ENCODE data around the gene H2AZ2.

H2AZ2 gene

GRCh38 chr7:44801890-44802289 is 46.0 kb downstream of the H2AZ2 start:
- H3K36me3 ChIP-seq (ENCODE audit: insufficient read depth, low read length): peaks cover 68% of the 10 kb centered on the region
- no peak overlapping the region for H3K9ac ChIP-seq (ENCODE audit: low read depth, low read length)
- H3K4me1 ChIP-seq (ENCODE audit: insufficient read depth, low read length): peaks cover 27% of the 10 kb centered on the region
- ATAC-seq (ENCODE audit: insufficient read depth, low read depth) (no peak), DNase-seq (no peak)
- H3K79me2 ChIP-seq (ENCODE audit: insufficient read depth, low read length): peaks cover 46% of the 10 kb centered on the region
- no peak overlapping the region for H2AFZ ChIP-seq (ENCODE audit: low read depth, low read length)
- TF ChIP-seq EZH2 (IDR thresholded peaks at IDR 0.05; ENCODE audit: borderline replicate concordance, low read depth, low read length, severe bottlenecking): no peak
- TF ChIP-seq, protein P1, sequence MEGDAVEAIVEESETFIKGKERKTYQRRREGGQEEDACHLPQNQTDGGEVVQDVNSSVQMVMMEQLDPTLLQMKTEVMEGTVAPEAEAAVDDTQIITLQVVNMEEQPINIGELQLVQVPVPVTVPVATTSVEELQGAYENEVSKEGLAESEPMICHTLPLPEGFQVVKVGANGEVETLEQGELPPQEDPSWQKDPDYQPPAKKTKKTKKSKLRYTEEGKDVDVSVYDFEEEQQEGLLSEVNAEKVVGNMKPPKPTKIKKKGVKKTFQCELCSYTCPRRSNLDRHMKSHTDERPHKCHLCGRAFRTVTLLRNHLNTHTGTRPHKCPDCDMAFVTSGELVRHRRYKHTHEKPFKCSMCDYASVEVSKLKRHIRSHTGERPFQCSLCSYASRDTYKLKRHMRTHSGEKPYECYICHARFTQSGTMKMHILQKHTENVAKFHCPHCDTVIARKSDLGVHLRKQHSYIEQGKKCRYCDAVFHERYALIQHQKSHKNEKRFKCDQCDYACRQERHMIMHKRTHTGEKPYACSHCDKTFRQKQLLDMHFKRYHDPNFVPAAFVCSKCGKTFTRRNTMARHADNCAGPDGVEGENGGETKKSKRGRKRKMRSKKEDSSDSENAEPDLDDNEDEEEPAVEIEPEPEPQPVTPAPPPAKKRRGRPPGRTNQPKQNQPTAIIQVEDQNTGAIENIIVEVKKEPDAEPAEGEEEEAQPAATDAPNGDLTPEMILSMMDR (IDR thresholded peaks at IDR 0.05; ENCODE audit: borderline replicate concordance, extremely low read depth, low read length, poor library complexity, severe bottlenecking): no peak
- no peaks in the 10 kb centered on the region for H3K9me3 ChIP-seq (ENCODE audit: insufficient read depth, low read length, severe bottlenecking)
- H3K27me3 ChIP-seq (ENCODE audit: insufficient read depth, low read length, poor library complexity): no peaks in the 10 kb centered on the region
- no peak overlapping the region for H3K4me3 ChIP-seq (ENCODE audit: low read depth in 1 of 2, low read length in 2 of 2)
- no peak overlapping the region for H3K27ac ChIP-seq (ENCODE audit: low read length)
- H3K4me2 ChIP-seq (ENCODE audit: insufficient read depth, low read length): no peak overlapping the region
- peaks cover 58% of the 10 kb centered on the region for H4K20me1 ChIP-seq (ENCODE audit: insufficient read depth, low read length)

GRCh38 chr7:44799939-44800338 is 47.9 kb downstream of the H2AZ2 start:
- no peaks in the 10 kb centered on the region for H3K27me3 ChIP-seq (ENCODE audit: insufficient read depth, low read length, poor library complexity)
- no peak overlapping the region for H3K4me3 ChIP-seq (ENCODE audit: low read depth in 1 of 2, low read length in 2 of 2)
- H3K4me2 ChIP-seq (ENCODE audit: insufficient read depth, low read length): peak overlapping the region; percentile 84; the same call in 1 of the 2 replicates
- no peak overlapping the region for H2AFZ ChIP-seq (ENCODE audit: low read depth, low read length)
- peaks cover 70% of the 10 kb centered on the region for H3K36me3 ChIP-seq (ENCODE audit: insufficient read depth, low read length)
- H4K20me1 ChIP-seq (ENCODE audit: insufficient read depth, low read length): peaks cover 55% of the 10 kb centered on the region
- no peak overlapping the region for H3K27ac ChIP-seq (ENCODE audit: low read length)
- H3K9ac ChIP-seq (ENCODE audit: low read depth, low read length): no peak overlapping the region
- ATAC-seq (ENCODE audit: insufficient read depth, low read depth): no peak
- H3K4me1 ChIP-seq (ENCODE audit: insufficient read depth, low read length): peaks cover 39% of the 10 kb centered on the region
- DNase-seq: no peak
- peaks cover 61% of the 10 kb centered on the region for H3K79me2 ChIP-seq (ENCODE audit: insufficient read depth, low read length)
- no peak for TF ChIP-seq EZH2 (IDR thresholded peaks at IDR 0.05; ENCODE audit: borderline replicate concordance, low read depth, low read length, severe bottlenecking)
- TF ChIP-seq, protein P1 (IDR thresholded peaks at IDR 0.05; ENCODE audit: borderline replicate concordance, extremely low read depth, low read length, poor library complexity, severe bottlenecking): no peak
- no peaks in the 10 kb centered on the region for H3K9me3 ChIP-seq (ENCODE audit: insufficient read depth, low read length, severe bottlenecking)

- H3K4me3 ChIP-seq (ENCODE audit: low read depth in 1 of 2, low read length in 2 of 2): peak overlapping the region; percentile 2 to 88; a peak in 3 of 4 replicates
- H3K4me2 ChIP-seq (ENCODE audit: insufficient read depth, low read length): peak overlapping the region; percentile 84
- H3K79me2 ChIP-seq (ENCODE audit: insufficient read depth, low read length): peaks cover 61% of the 10 kb centered on the region
These were observed 49.1 kb downstream of the H2AZ2 start for GRCh38 chr7:44798649-44799305.

More at GRCh38 chr7:44798649-44799305, 49.1 kb downstream of the H2AZ2 start:
- DNase-seq (no peak), ATAC-seq (ENCODE audit: insufficient read depth, low read depth) (no peak)
- Histone ChIP-seq H3K27ac (ENCODE audit: low read length) (0 out of 2 replicates have a peak overlapping the region, but pooled peaks have one; percentile 2), H3K27me3 (ENCODE audit: insufficient read depth, low read length, poor library complexity) (no peaks in the 10 kb centered on the region), H3K9me3 (ENCODE audit: insufficient read depth, low read length, severe bottlenecking) (no peaks in the 10 kb centered on the region), H2AFZ (ENCODE audit: low read depth, low read length) (no peak overlapping the region), H3K36me3 (ENCODE audit: insufficient read depth, low read length) (peaks cover 70% of the 10 kb centered on the region), H3K4me1 (ENCODE audit: insufficient read depth, low read length) (peaks cover 39% of the 10 kb centered on the region), H3K9ac (ENCODE audit: low read depth, low read length) (peak overlapping the region; percentile 99), H4K20me1 (ENCODE audit: insufficient read depth, low read length) (peaks cover 51% of the 10 kb centered on the region)
- TF ChIP-seq EZH2 (IDR thresholded peaks at IDR 0.05; ENCODE audit: borderline replicate concordance, low read depth, low read length, severe bottlenecking): no peak
- TF ChIP-seq, protein P1 (IDR thresholded peaks at IDR 0.05; ENCODE audit: borderline replicate concordance, extremely low read depth, low read length, poor library complexity, severe bottlenecking): no peak

Data from DND-41 (cell line).